ENCODE results near the gene PARVG. TPM values are rescaled to one million over a fixed set of nuclear protein-coding genes. Genes with fewer than 3 reads are reported as not detected.

PARVG gene
- total and polyA plus RNA-seq, 9 of the 15 experiments (the other 6 are each of a cell fraction or from before 2014, with no cell fraction given), result 0.35 TPM; not detected in 8

DNA sequence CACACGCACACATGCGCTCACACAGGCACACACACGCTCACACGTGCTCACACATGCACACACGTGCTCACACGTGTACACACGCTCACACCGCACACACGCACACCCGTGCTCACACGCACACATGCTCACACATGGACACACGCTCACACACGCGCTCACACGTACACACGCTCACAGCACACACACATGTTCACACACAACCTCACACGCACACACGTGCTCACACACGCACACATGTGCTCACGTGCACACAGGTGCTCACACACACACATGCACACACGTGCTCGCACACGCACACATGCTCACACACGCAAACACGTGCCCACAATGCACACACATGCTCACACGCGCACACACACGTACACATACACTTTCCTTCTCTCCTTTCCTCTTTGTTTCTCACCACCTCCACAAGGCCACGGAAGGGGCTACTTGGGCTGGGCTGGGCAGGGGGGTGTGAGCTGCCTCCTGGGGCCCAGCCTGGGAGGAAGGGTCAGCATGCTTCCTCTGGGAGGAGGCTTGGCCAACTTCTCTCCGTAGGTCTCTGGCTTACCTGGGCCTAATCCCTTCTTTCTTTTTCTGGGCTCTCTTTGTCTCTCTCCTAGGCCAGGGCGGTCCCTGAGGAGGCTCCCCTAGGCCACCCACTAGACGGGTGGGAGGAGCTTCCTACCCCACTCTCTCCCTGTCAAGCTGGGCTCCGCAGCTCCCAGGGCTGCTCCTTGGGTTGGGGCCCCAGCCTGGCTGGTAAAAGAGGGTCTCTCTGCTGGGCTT is 34.5 kb upstream of the PARVG start:
- no peaks in the 10 kb centered on the region for H4K20me1 ChIP-seq (replicated peaks; ENCODE audit: control insufficient read depth, insufficient read depth, low read length)
- peaks cover 5% of the 10 kb centered on the region for H3K9me1 ChIP-seq (ENCODE audit: control insufficient read depth, insufficient read depth, low read length)
- H3K27ac ChIP-seq (ENCODE audit: extremely low read depth, low read depth, low read length), result no peak overlapping the region
- CTCF ChIA-PET (ENCODE audit: low intra/inter-chr PET ratio), result no interaction called here
- H3K79me2 ChIP-seq (ENCODE audit: control insufficient read depth, insufficient read depth, low read length), result no peaks in the 10 kb centered on the region
- WGBS (ENCODE audit: insufficient coverage, low coverage, missing lambda C conversion rate), result 85% methylated on average over 12 of the region's 33 CpGs
- no TSS peak for BruUV-seq (replicated peaks)
- DNase-seq (ENCODE audit: extremely low read depth in 1 of 4, low spot score in 3 of 4) (no peak), ATAC-seq (no peak), FAIRE-seq (no peak)
- no peak overlapping the region for H3K4me2 ChIP-seq (ENCODE audit: insufficient read depth, low read length)
- H3K4me1 ChIP-seq (replicated peaks in 1 of 2; ENCODE audit: control insufficient read depth in 2 of 2, insufficient read depth in 2 of 2, low read length in 2 of 2), result peaks cover 0 to 13% of the 10 kb centered on the region in 2 experiments; a peak in 2 of 5 replicates
- 0 out of 3 replicates have a peak, but pooled peaks cover 5% of the 10 kb centered on the region for H3K36me3 ChIP-seq (ENCODE audit: control insufficient read depth, insufficient read depth, low read length)
- intact Hi-C loops (cut with micrococcal nuclease), result no loop called here
- no peak overlapping the region; a peak in 1 of 4 replicates for H3K9ac ChIP-seq (ENCODE audit: insufficient read depth in 1 of 2, low read depth in 2 of 2, low read length in 2 of 2)
- POLR2A ChIA-PET, result interaction anchor here (0.6 kb wide), 1 partner anchor 100 kb away, joined by 3 read pairs; no protein-coding TSS in a partner anchor
- in situ Hi-C loops (cut with MboI), result no loop called here
- H3K9me3 ChIP-seq (replicated peaks; ENCODE audit: control insufficient read depth, insufficient read depth, low read depth, low read length), result no peaks in the 10 kb centered on the region
- H3K4me3 ChIP-seq, result no peak overlapping the region
- no peak overlapping the region for H2AFZ ChIP-seq (ENCODE audit: low read depth, low read length)
- no peaks in the 10 kb centered on the region for H3K27me3 ChIP-seq (ENCODE audit: control insufficient read depth in 2 of 2, insufficient read depth in 2 of 2, low read length in 2 of 2)
- TF ChIP-seq SNIP1 (IDR thresholded peaks at IDR 0.05; ENCODE audit: low read depth) (no peak), ZKSCAN1 (IDR thresholded peaks at IDR 0.05; ENCODE audit: low read depth, low read length) (no peak), HMGN3 (IDR thresholded peaks at IDR 0.05; ENCODE audit: borderline replicate concordance, extremely low read depth, insufficient read length, low read depth, low read length) (no peak), ZNF695 (CRISPR knock-in tag; IDR thresholded peaks at IDR 0.05) (no peak), BRF1 (IDR thresholded peaks at IDR 0.05; ENCODE audit: borderline replicate concordance, extremely low read depth, insufficient read length) (no peak), POU5F1 (IDR thresholded peaks at IDR 0.05; ENCODE audit: borderline replicate concordance, low read depth, low read length, partially characterized antibody) (no peak), ZBTB34 (CRISPR knock-in tag; IDR thresholded peaks at IDR 0.05) (no peak), PHF20 (IDR thresholded peaks at IDR 0.05; ENCODE audit: partially characterized antibody) (peak; percentile 23), ZFP30 (CRISPR knock-in tag; IDR thresholded peaks at IDR 0.05; ENCODE audit: borderline replicate concordance) (no peak), ZNF121 (CRISPR knock-in tag; conservative IDR thresholded peaks at IDR 0.05) (no peak), ZNF830 (CRISPR knock-in tag; IDR thresholded peaks at IDR 0.05) (no peak), HNRNPUL1 (IDR thresholded peaks at IDR 0.05; ENCODE audit: low read length) (no peak), FOXJ2 (tag; IDR thresholded peaks at IDR 0.05) (no peak), FUS (optimal IDR thresholded peaks at IDR 0.05; ENCODE audit: low read depth, low read length) (no peak), MYNN (IDR thresholded peaks at IDR 0.05) (peak; percentile 60; the same call in 1 of the 2 replicates), MYNN (CRISPR knock-in tag; IDR thresholded peaks at IDR 0.05) (no peak), ZFPM2 (CRISPR knock-in tag; IDR thresholded peaks at IDR 0.05) (no peak), ZBTB43 (CRISPR knock-in tag; IDR thresholded peaks at IDR 0.05) (peak; percentile 93), ZNF24 (IDR thresholded peaks at IDR 0.05) (no peak)
- TF ChIP-seq, protein P1, sequence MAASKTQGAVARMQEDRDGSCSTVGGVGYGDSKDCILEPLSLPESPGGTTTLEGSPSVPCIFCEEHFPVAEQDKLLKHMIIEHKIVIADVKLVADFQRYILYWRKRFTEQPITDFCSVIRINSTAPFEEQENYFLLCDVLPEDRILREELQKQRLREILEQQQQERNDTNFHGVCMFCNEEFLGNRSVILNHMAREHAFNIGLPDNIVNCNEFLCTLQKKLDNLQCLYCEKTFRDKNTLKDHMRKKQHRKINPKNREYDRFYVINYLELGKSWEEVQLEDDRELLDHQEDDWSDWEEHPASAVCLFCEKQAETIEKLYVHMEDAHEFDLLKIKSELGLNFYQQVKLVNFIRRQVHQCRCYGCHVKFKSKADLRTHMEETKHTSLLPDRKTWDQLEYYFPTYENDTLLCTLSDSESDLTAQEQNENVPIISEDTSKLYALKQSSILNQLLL (CRISPR knock-in tag; IDR thresholded peaks at IDR 0.05; ENCODE audit: borderline replicate concordance), result no peak

Data from K562 (cell line).